KMS-11 (cell line): ENCODE measurements around the gene RPLP2.

ENCODE experiments used
- H2AFZ ChIP-seq: fragments of 200-600 bp; sonication (generic); 2 replicates; pipeline ENCODE4 v1.6.1; 2016; ENCODE audit warnings: antibody characterized with exemption, mixed run types, low read depth
- H3K27ac ChIP-seq: fragments of 200-600 bp; sonication (generic); 2 replicates; pipeline ENCODE4 v1.6.1; 2016; ENCODE audit warnings: mild to moderate bottlenecking, mixed run types
- H3K27me3 ChIP-seq: fragments of 200-600 bp; sonication (generic); 2 replicates; pipeline ENCODE4 v1.6.1; 2017; ENCODE audit warnings: mild to moderate bottlenecking, low read depth, mixed run types, moderate library complexity; ENCODE audit not compliant: insufficient read depth
- H3K36me3 ChIP-seq: fragments of 200-600 bp; sonication (generic); 2 replicates; pipeline ENCODE4 v1.6.1; 2017; ENCODE audit warnings: mild to moderate bottlenecking, mixed run types; ENCODE audit not compliant: insufficient read depth
- H3K4me1 ChIP-seq: fragments of 200-600 bp; sonication (generic); 2 replicates; pipeline ENCODE4 v1.6.1; 2016; ENCODE audit warnings: mild to moderate bottlenecking, low read depth, mixed run types; ENCODE audit not compliant: poor library complexity, severe bottlenecking
- H3K4me2 ChIP-seq: fragments of 200-600 bp; sonication (generic); 2 replicates; pipeline ENCODE4 v1.7.0; 2016; ENCODE audit warnings: mild to moderate bottlenecking, mixed run types
- H3K4me3 ChIP-seq: fragments of 200-600 bp; sonication (generic); IDR thresholded peaks from 2 replicates; pipeline ENCODE4 v1.6.1; 2017; ENCODE audit warnings: low read depth, low read length, mixed read lengths; ENCODE audit not compliant: insufficient read depth
- H3K79me2 ChIP-seq: fragments of 200-600 bp; sonication (generic); 2 replicates; pipeline ENCODE4 v1.6.1; 2016; ENCODE audit warnings: low read depth, mixed run types; ENCODE audit not compliant: insufficient read depth
- H3K9ac ChIP-seq: fragments of 200-600 bp; sonication (generic); 2 replicates; pipeline ENCODE4 v1.6.1; 2016; ENCODE audit warnings: mild to moderate bottlenecking, mixed run types
- H4K20me1 ChIP-seq: fragments of 200-600 bp; sonication (generic); 2 replicates; pipeline ENCODE4 v1.6.1; 2016; ENCODE audit warnings: mild to moderate bottlenecking, mixed run types; ENCODE audit not compliant: insufficient read depth
- TF ChIP-seq, protein P1 (sequence below): fragments of 200-600 bp; sonication (generic); conservative IDR thresholded peaks from 2 replicates; pipeline ENCODE4 v1.6.1; 2017; ENCODE audit warnings: low read depth, mild to moderate bottlenecking, antibody characterized with exemption, low read length, moderate library complexity, mixed read lengths

The RPLP2 gene

DNA sequence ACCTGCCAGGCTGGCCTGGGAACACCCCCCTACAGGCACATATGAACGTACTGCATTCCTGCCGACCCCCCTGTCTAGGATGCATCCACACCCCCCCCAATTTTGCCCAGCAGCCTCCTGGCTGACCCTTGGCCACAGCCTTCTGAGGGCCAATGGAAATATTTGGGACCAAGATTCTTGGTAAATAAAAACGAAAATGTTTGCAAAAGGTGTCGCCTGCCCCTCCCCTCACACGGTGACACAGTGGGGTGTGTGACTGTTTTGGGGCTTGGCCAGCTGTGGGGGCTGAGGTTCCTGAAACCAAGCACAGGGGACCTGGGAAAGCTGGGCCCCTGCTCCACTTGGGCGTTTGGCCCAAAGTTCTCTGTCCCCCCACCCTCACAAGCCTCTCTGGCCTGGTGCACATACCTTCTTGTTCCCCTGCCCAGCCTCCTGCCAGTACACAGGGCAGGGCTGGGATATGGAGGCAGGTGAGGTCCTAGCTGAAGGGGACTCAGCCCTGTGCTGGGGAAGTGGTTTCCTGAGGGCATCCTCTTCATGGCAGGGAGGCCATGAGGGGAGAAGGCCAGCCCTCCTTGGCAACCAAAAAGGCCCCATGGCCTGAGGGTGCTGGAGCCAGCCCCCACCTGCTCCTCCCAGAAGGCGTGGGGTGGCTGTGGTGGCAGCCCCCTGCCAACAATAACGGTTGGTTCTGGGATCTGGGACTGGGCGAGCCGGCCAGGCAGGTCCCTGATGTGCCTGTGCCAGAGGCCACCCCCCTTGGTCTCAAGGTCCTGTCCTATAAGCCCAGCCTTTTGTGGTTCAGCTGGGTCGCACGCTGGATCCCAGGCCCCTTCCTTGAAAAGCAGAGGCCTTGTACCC, 15.8 kb downstream of the RPLP2 start:
- no peak overlapping the region for H3K4me2 ChIP-seq
- no peak overlapping the region for H2AFZ ChIP-seq
- H3K79me2 ChIP-seq: no peaks in the 10 kb centered on the region; the same call in 1 of the 2 replicates
- H3K9ac ChIP-seq: no peak overlapping the region
- no peaks in the 10 kb centered on the region for H4K20me1 ChIP-seq
- H3K36me3 ChIP-seq: no peaks in the 10 kb centered on the region
- H3K4me3 ChIP-seq: no peak overlapping the region
- H3K27ac ChIP-seq: no peak overlapping the region
- peaks cover 48% of the 10 kb centered on the region for H3K4me1 ChIP-seq
- H3K27me3 ChIP-seq: peaks cover 23% of the 10 kb centered on the region
- TF ChIP-seq, protein P1, sequence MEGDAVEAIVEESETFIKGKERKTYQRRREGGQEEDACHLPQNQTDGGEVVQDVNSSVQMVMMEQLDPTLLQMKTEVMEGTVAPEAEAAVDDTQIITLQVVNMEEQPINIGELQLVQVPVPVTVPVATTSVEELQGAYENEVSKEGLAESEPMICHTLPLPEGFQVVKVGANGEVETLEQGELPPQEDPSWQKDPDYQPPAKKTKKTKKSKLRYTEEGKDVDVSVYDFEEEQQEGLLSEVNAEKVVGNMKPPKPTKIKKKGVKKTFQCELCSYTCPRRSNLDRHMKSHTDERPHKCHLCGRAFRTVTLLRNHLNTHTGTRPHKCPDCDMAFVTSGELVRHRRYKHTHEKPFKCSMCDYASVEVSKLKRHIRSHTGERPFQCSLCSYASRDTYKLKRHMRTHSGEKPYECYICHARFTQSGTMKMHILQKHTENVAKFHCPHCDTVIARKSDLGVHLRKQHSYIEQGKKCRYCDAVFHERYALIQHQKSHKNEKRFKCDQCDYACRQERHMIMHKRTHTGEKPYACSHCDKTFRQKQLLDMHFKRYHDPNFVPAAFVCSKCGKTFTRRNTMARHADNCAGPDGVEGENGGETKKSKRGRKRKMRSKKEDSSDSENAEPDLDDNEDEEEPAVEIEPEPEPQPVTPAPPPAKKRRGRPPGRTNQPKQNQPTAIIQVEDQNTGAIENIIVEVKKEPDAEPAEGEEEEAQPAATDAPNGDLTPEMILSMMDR: no peak

DNA sequence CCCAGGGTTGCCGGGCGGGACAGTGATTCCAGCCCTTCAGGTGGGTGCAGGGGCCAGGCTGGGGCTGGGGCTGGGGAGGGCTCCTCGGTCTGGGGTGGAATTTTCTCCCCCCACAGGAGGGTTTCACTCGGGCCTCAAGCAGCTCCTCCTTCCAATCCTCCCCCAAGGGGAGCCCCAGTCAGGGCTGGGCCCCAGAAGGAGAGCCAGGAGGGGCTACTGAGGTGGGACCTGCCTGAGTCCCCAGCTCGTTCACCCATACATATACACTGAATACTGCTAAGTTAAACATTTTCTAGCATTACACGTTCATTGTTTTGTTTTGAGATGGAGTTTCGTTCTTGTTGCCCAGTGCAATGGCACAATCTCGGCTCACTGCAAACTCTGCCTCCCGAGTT, 16.5 kb downstream of the RPLP2 start:
- Histone ChIP-seq H3K4me2 (peak overlapping the region; percentile 98; the same call in 1 of the 2 replicates), H3K79me2 (no peaks in the 10 kb centered on the region), H3K4me3 (no peak overlapping the region), H2AFZ (no peak overlapping the region), H3K4me1 (peaks cover 48% of the 10 kb centered on the region), H3K9ac (no peak overlapping the region; the same call in 1 of the 2 replicates), H4K20me1 (no peaks in the 10 kb centered on the region), H3K27ac (no peak overlapping the region), H3K27me3 (peaks cover 25% of the 10 kb centered on the region), H3K36me3 (no peaks in the 10 kb centered on the region)
- TF ChIP-seq, protein P1: no peak

DNA sequence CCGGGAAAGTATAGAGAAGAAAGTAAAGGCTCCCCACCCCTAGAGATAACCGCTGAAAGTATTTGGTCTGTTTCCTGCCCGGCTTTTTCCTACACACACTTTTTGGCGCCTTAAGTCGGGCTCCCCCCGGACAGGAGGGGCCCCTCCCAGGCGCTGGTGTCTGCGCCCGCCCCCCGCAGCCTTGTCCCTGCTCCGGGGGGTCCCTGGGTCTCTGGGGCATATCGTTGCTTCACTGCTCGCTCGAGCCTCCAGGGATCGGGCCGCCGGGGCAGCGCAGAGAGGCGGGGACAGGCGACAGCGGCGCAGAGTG, 17.0 kb downstream of the RPLP2 start:
- peak overlapping the region; percentile 35; the same call in 1 of the 2 replicates for H3K9ac ChIP-seq
- TF ChIP-seq, protein P1: no peak
- peak overlapping the region; percentile 76 for H2AFZ ChIP-seq
- peaks cover 52% of the 10 kb centered on the region for H3K4me1 ChIP-seq
- H4K20me1 ChIP-seq: no peaks in the 10 kb centered on the region
- H3K4me3 ChIP-seq: no peak overlapping the region
- H3K27ac ChIP-seq: no peak overlapping the region
- peak overlapping the region; percentile 98 for H3K4me2 ChIP-seq
- H3K79me2 ChIP-seq: no peaks in the 10 kb centered on the region
- no peaks in the 10 kb centered on the region for H3K36me3 ChIP-seq
- H3K27me3 ChIP-seq: peaks cover 30% of the 10 kb centered on the region

DNA sequence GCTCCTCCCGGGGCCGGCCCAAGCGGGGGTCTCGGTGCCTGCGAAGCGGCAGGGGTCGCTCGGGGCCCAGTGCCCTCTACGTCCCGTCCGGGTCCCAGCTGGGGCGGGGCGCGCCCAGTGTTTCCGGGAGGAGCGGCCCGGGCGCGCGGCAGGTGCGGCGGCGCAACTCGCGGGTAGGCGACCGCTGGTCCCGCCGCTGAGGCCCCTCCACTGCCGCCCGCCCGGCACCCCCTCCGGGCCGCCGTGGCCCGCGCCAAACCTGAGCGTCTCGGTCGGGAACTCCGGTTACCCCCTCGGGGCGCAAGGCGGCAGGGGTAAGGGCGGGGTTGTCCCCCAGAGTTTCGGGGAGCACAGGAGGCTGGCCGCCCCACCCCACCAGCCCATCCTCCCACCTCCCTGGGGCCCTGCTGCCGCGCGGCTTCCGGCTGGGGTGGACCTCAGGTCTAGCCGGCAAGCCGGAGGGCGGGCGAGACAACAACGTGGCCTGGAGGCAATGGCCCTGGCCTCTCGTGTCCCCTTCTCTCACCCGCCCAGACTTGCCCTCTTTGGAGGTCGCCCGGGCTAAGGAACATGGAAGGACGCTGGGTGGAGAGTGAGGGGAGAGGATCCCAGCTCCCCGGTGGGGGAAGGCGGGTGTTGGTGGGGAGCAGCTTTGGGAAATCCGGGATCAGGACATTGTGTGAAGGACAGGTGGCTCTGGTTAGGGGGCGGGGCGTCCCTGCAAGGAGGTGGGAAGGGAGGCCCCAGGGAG, 17.6 kb downstream of the RPLP2 start:
- Histone ChIP-seq H4K20me1 (no peaks in the 10 kb centered on the region), H3K27me3 (peaks cover 35% of the 10 kb centered on the region), H3K4me3 (no peak overlapping the region), H2AFZ (peak overlapping the region; percentile 76), H3K79me2 (no peaks in the 10 kb centered on the region), H3K4me2 (peak overlapping the region; percentile 98), H3K9ac (peak overlapping the region; percentile 35; the same call in 1 of the 2 replicates), H3K27ac (no peak overlapping the region), H3K4me1 (peaks cover 57% of the 10 kb centered on the region), H3K36me3 (no peaks in the 10 kb centered on the region)
- TF ChIP-seq, protein P1: no peak
